GM20431 (cell line): ENCODE results near the gene APOBEC2.
"Not testable (repeated sequence)": the region's sequence is repeated elsewhere in the genome, so short reads cannot be mapped to it uniquely, and the experiment has no call there.

Experiments
- in situ Hi-C: fragments of 300-500 bp; cut with MseI, MboI; formaldehyde crosslinking; loops from one replicate; pipeline ENCODE4 v1.15.0; 2020; ENCODE audit warnings: low sequenced_read_pairs; ENCODE audit not compliant: unreplicated experiment

Gene APOBEC2

GRCh38 chr6:41053041-41053440 lies at the start of gene APOBEC2:
Gene APOBEC2 (plus strand): TSS chr6:41053202. CDS start chr6:41053348, 146 bp downstream.
- in situ Hi-C loops = no loop called here

GRCh38 chr6:41006217-41006616 lies 46.8 kb upstream of the APOBEC2 start:
- in situ Hi-C loops = not testable (repeated sequence)

- in situ Hi-C loops = not testable (repeated sequence)
Measured at GRCh38 chr6:41006980-41007379, 46.0 kb upstream of the APOBEC2 start.

DNA sequence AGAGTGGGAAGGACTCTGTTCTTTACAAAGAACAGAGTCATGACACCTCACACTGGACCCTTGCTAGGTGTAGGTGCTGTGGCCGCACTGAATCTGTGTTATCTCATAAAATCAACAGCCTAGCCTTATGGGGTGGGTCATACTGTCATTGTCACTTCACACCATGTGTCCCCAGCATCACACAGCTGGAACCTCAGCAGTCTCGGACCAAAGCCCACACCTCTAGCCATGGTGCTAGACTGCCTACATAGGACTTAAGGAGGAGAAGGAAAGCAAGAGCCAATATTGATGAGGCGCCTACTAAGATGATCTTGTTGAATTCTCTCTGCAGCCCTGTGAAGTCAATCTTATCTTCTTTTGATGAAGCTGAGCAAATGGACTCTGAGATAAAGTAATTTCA lies 45.0 kb upstream of the APOBEC2 start:
- in situ Hi-C loops = no loop called here

GRCh38 chr6:41009669-41010068 lies 43.3 kb upstream of the APOBEC2 start:
- in situ Hi-C loops = no loop called here

- in situ Hi-C loops = no loop called here
Measured at GRCh38 chr6:41011673-41012072, 41.3 kb upstream of the APOBEC2 start.

- in situ Hi-C loops = no loop called here
Measured at GRCh38 chr6:41013466-41014153, 39.4 kb upstream of the APOBEC2 start.

DNA sequence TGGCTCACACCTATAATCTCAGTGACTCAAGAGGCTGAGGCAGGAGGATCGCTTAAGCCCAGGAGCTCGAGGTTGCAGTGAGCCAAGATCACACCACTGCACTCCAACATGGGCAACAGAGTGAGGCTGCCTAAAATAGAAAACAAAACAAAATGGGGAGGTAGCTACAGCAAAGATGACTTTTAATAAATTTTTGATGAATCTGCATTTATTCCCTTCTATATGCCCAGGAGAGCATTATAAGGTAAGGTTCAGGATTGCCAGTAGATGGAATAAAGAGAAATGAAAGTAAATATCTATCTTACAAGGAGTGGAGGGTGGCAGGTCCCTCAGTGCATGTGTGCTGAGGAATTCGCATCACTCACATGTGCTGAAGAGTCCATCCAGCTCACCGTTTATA lies 38.2 kb upstream of the APOBEC2 start:
- in situ Hi-C loops = no loop called here

GRCh38 chr6:41015860-41016259 lies 37.1 kb upstream of the APOBEC2 start:
- in situ Hi-C loops = not testable (repeated sequence)

DNA sequence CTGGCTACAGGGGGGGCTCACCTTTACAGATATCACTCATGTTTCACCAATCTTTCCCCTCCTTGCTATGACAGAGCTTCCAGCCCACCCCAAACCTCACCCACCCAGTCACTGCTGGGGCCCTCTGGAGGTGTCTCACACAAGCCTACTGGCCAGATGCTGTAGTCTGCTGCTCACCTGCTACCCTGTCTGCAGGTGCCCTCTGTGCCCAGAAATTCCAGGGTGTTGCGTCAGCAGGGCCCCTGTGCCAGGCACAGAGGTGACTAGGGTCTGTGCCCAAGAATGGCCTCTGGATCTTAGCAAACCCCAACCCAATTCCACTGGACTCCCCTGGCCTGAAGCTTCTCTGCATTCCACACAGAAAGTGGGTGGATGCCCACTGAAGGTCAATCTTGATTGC lies 35.3 kb upstream of the APOBEC2 start:
- in situ Hi-C loops = no loop called here

GRCh38 chr6:41021832-41022231 lies 31.2 kb upstream of the APOBEC2 start:
- in situ Hi-C loops = no loop called here

DNA sequence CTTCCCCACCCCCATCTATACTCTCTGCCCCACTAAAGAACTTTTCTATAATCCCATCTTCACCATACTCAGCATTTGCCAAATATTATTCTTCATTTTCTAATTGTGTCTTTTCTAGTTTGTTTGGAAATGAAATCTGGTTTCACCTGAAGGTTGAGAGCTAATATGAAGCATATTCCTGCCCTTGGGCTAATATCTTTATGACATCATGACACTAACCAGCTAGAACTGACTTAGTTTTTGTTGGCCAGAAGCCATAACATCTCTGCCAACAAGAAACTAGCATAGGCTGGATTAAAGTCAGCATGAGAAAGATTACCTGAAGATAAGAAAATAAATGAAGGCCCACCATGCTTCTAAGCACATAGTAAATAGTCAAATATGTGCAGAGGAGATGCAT lies 30.7 kb upstream of the APOBEC2 start:
- in situ Hi-C loops = no loop called here

DNA sequence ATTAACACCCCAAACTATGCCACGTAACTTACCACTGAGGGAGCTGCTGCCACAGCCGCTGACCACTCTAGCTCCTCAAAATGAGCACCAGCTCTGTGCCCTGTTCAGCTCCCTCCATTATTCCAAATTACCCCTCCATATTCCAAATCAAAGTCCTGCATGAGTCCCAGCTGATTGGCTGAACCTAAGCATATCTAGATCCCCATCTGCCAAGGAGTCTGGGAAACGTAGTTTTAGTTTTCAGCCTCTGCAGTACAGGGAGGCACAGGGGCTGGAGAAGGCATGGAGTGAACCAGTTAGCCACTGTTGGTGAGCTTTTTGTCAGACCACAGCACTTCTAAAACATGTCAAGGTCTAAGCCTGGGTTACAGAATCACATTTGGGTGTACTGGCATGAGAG lies 29.9 kb upstream of the APOBEC2 start:
- in situ Hi-C loops = no loop called here

GRCh38 chr6:41025966-41026530 lies 27.0 kb upstream of the APOBEC2 start:
- in situ Hi-C loops = no loop called here

DNA sequence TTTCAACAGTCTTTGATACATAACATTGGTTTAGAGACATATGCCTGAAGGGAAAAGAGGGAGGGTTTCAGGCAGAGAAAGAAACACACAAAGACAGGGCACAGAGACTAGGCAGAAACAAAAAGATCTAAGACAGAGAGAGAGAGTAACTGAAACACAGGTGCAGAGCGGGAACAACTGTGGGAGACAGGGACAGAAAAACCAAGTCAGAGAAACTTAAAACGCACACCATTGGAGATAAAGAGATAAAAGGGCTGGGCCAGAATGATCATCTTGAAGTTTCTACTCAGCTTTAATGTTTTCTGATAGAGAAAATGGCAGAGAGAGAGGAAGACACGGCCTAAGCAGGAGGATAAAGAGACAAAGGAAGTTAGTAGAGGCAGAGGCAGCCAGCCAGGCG lies 25.8 kb upstream of the APOBEC2 start:
- in situ Hi-C loops = no loop called here

GRCh38 chr6:41027799-41028560 lies 25.0 kb upstream of the APOBEC2 start:
- in situ Hi-C loops = no loop called here

- in situ Hi-C loops = no loop called here
Measured at GRCh38 chr6:41028561-41029412, 24.2 kb upstream of the APOBEC2 start.

DNA sequence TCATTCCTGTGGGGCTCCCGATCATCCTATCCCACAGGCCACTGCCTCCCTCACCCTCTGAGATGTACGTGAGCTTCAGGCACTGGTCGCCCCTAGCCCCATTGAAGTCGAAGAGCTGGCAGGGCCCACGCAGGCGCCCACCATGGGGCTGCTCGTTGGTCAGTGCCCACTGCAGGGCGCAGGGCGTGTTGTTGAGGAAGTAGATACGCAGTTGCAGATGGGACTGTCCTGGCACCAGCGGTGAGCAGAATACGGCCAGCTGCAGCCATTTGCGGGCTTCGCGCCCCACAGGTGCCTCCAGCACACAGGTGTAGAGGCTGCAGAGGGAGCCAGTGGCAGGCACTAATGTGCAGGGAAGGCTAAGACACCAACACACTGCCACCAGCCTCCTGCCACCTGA lies 20.2 kb upstream of the APOBEC2 start:
- in situ Hi-C loops = no loop called here

GRCh38 chr6:41033776-41034175 lies 19.2 kb upstream of the APOBEC2 start:
- in situ Hi-C loops = no loop called here

DNA sequence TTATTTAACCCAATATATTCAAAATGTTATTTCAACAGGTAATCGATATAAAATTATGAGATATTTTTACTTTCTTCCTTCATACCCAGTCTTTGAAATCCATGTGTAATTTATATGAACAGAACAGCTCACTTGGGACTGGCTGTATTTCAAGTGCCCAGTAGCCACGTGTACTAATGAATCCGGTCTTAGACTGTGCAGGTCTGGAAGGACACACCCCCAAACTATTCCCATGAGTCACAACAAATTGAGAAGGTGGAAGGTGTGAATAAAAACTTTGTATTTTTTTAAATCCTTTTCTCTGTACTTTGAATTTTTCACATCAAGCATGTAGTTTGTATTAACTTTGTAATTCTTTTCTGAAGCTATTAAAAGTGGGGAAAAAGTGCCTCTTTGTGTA lies 16.8 kb upstream of the APOBEC2 start:
- in situ Hi-C loops = no loop called here
